ENCODE measurements around the gene NPDC1. TPM values are rescaled to one million over a fixed set of nuclear protein-coding genes. Genes with fewer than 3 reads are reported as not detected.
A peak's percentile ranks its signal among the peaks of the same experiment; 100 is the strongest.

The NPDC1 gene
- total and polyA plus RNA-seq, 2 donors (not counting 1 experiment from before 2014, with no cell fraction given), result 0.17 to 0.19 TPM

GRCh38 chr9:137087409-137087925, 41.5 kb upstream of the NPDC1 start:
- Histone ChIP-seq H3K9me3 (ENCODE audit: control extremely low read depth in 1 of 3, control insufficient read depth in 2 of 3, insufficient read depth in 1 of 3, low read length in 2 of 3) (no peaks in the 10 kb centered on the region), H3K4me1 (ENCODE audit: control insufficient read depth in 2 of 2, insufficient read depth in 2 of 2, low read length in 2 of 2) (peaks cover 18 to 41% of the 10 kb centered on the region in 2 donors), H3K79me2 (ENCODE audit: control insufficient read depth, insufficient read depth, low read length) (peaks cover 28% of the 10 kb centered on the region), H3K9ac (ENCODE audit: low read length) (peak overlapping the region; percentile 90), H3K27me3 (replicated peaks in 1 of 4; ENCODE audit: control extremely low read depth in 1 of 4, control insufficient read depth in 3 of 4, insufficient read depth in 4 of 4, low read length in 3 of 4) (no peaks in the 10 kb centered on the region), H3K36me3 (replicated peaks in 1 of 2; ENCODE audit: control extremely low read depth in 1 of 2, control insufficient read depth in 1 of 2, extremely low read depth in 1 of 2, insufficient read depth in 2 of 2, low read length in 1 of 2) (peaks cover 2 to 21% of the 10 kb centered on the region in 2 experiments), H4K20me1 (ENCODE audit: control insufficient read depth, insufficient read depth, low read length, poor library complexity, severe bottlenecking) (peaks cover under 1% of the 10 kb centered on the region), H3K27ac (ENCODE audit: low read length in 2 of 2) (peak overlapping the region; percentile 88 to 96), H3K4me2 (replicated peaks; ENCODE audit: low read depth, low read length, poor library complexity, severe bottlenecking) (peak overlapping the region; percentile 90), H2AFZ (ENCODE audit: insufficient read depth, low read depth, low read length, poor library complexity, severe bottlenecking) (peak overlapping the region; percentile 77), H3K4me3 (ENCODE audit: control extremely low read depth in 1 of 5, extremely low read depth in 1 of 5, insufficient read depth in 1 of 5, low read depth in 2 of 5, low read length in 4 of 5) (peak overlapping the region; percentile 42 to 83 (median 74))
- H3K27ac Mint-ChIP-seq, result peak overlapping the region; percentile 94
- peaks cover 40% of the 10 kb centered on the region for H3K4me1 Mint-ChIP-seq
- intact Hi-C loops (cut with micrococcal nuclease), result loop anchor here (1.0 to 5.0 kb wide), 5 partner anchors 27 to 605 kb away; partner anchors contain the start of genes DPP7, SEC16A and TUBB4B
- DNase-seq (no peak), ATAC-seq (ENCODE audit: low read depth) (no peak)
- H3K4me3 Mint-ChIP-seq, result peak overlapping the region; percentile 91
- under 1% methylated on average over 15 of the region's 22 CpGs for WGBS (ENCODE audit: insufficient coverage)
- CTCF ChIA-PET, result interaction anchor here (0.8 to 2.8 kb wide), 9 partner anchors 9 to 297 kb away, joined by 3 to 19 read pairs (median 6); partner anchors contain the start of genes NPDC1, NRARP, RNF224 and SAPCD2
- no peaks in the 10 kb centered on the region for H3K9me3 Mint-ChIP-seq (ENCODE audit: insufficient read depth)
- no peaks in the 10 kb centered on the region for H3K27me3 Mint-ChIP-seq
- POLR2A ChIA-PET, result interaction anchor here (0.6 to 2.8 kb wide), 11 partner anchors 10 to 552 kb away, joined by 3 to 19 read pairs (median 4); partner anchors contain the start of genes DPP7, NELFB, SAPCD2 and SSNA1
- TF ChIP-seq EZH2 (IDR thresholded peaks at IDR 0.05; ENCODE audit: borderline replicate concordance, insufficient read depth, low read depth, low read length, poor library complexity, severe bottlenecking), result no peak
- TF ChIP-seq CTCF (IDR thresholded peaks at IDR 0.05), result no peak

Data from B cell (primary cell).